ENCODE data around the gene NMNAT2.
A peak's percentile ranks its signal among the peaks of the same experiment; 100 is the strongest.

NMNAT2 gene

GRCh38 chr1:183235503-183235902 is 182.7 kb downstream of the NMNAT2 start:
- no peak for DNase-seq

- DNase-seq, result peak in 5 of 14 donors; percentile 4 to 33 (median 15)
Observed at GRCh38 chr1:183234660-183235476, 183.3 kb downstream of the NMNAT2 start.

GRCh38 chr1:183233113-183233512 is 185.1 kb downstream of the NMNAT2 start:
- no peak for DNase-seq

DNA sequence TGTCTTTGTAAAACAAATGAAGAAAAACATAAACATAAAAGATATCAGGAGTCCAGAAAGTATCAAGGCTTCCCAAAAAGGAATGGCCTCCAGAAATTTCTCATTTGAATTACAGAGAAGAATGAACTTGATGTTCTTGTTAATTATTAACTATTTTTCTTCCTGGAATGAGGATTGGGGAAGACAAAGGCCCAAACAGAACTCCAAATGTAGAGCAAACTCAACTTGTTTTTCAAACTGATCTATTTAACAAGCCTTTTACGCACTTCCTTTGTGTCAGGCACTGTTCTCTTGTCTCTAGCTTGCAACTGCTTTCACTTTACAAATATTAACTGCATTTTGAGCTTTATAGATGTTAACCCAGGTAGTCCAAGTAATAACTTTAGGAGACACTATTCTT is 186.6 kb downstream of the NMNAT2 start:
- no peak for DNase-seq

GRCh38 chr1:183230413-183230812 is 187.8 kb downstream of the NMNAT2 start:
- no peak for DNase-seq

DNA sequence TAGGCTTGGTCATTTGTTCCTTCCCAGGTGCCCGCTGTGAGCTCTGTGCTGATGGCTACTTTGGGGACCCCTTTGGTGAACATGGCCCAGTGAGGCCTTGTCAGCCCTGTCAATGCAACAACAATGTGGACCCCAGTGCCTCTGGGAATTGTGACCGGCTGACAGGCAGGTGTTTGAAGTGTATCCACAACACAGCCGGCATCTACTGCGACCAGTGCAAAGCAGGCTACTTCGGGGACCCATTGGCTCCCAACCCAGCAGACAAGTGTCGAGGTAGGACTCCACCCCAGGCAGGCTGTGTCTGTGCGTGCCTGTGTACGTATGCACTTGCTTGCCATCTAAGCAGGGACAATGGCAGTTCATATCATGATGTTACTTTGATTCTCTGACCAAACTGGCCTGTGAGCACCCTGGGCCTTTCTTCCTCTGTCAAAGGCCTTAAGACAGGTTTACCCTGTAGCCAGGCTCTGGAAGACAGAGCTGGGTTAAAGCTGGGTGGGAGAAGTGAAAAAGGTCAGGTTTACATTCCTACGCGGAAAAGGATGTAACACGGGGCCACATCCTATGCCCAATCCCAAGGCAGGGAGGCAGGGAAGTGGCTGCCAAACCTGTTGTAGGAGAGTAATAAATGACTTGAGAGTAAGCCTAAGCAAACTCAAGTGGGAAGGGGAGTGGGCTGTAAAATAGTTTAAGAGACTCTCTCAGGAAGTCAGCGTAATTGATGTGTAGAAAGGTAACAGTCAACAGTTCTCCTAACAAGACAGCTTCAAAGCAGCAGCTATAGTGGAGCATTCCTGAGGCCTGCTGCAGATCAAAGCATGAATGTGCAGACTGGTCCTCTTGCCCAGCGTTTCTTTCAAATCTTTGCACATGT is 189.6 kb downstream of the NMNAT2 start:
- DNase-seq, result no peak

DNA sequence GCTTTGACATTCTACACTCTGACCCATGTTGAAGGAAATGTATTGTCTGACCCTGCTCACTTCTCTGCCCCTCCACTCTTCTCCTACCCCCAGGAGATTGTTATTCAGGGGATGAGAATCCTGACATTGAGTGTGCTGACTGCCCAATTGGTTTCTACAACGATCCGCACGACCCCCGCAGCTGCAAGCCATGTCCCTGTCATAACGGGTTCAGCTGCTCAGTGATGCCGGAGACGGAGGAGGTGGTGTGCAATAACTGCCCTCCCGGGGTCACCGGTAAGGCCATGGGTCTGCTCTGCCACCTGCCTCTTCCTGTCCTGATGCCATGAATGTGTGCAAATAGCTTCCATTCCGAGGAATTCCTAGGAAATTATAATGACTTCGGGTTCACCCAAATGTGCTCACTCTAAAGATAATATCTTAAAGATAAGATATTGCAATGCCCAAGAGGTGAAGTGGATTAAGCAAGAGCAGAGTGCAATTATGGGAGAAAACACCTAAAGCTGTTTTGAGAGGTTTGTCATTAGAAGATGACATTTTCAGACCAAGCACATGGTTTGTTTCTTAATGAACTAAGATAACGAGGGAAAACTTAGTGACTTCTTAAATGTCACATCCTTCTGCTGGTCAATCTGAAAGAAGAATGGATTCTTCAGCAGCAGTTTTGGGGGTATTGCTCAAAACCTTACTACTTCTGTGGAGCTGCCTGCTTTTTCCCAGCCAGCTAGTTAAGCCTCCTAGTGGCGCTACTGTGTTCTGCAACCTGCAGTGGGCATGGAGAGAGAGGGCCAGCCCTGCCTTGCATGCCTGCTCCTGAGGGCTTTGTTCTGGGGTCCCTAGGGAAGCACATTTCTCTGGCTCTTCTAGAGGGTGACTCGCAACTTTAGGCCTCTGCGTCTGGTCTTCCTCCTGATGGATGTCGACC is 190.5 kb downstream of the NMNAT2 start:
- no peak for DNase-seq

- DNase-seq, result no peak
Observed at GRCh38 chr1:183226963-183227362, 191.2 kb downstream of the NMNAT2 start.

GRCh38 chr1:183226361-183226760 is 191.8 kb downstream of the NMNAT2 start:
- no peak for DNase-seq

DNA sequence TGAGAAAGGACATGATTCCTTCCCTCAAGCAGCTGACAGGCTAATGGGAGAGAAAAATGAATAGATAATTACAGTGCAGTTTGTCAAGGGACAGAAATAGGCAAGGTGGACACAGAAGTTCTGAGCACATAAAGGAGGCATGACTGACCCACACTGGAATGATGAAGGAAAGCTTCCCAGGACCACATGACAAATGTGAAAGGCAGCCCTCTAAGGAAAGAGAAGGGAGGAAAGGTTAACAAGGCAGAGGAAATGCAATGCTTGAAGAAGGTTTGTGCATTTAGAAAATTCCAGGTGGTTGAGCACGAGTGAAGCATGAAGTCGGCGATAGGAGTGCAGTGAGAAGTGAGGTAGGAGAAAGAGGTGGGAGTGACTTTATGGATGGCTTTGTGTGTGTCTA is 194.7 kb downstream of the NMNAT2 start:
- DNase-seq, result no peak

- no peak for DNase-seq
Observed at GRCh38 chr1:183222909-183223308, 195.3 kb downstream of the NMNAT2 start.

GRCh38 chr1:183219616-183220009 is 198.6 kb downstream of the NMNAT2 start:
- DNase-seq, result no peak

- DNase-seq, result no peak
Observed at GRCh38 chr1:183218971-183219615, 199.1 kb downstream of the NMNAT2 start.

- peak in 1 of 14 donors; percentile 43 for DNase-seq
Observed at GRCh38 chr1:183218027-183218618, 200.1 kb downstream of the NMNAT2 start.

GRCh38 chr1:183215936-183216335 is 202.2 kb downstream of the NMNAT2 start:
- DNase-seq, result peak in 1 of 14 donors; percentile 87

DNA sequence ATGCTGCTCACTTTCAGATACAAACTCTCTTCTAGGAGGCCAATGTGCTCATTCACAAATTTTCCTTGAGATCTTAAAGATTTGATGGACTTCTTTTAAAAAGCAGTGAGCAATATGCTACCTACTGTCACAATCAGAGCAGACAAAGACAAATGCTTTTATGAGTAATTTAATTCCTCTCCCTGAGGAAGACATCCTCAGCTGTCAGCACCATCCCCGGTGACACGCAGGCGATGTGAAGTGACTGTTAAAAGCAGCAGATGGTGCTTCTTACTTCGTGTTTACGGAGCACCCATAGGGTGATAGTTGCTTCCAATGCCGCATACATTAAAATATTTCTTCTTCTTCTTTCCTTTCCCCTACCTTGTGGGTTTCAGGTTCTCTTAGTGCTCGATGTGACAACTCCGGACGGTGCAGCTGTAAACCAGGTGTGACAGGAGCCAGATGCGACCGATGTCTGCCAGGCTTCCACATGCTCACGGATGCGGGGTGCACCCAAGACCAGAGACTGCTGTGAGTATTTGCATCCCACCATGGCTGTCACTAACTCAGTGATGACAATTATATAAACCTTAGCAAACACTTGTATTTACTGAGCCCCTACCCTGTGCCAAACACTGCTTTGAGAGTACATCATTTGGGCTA is 203.0 kb downstream of the NMNAT2 start:
- peak in 1 of 14 donors; percentile 48 for DNase-seq

GRCh38 chr1:183214021-183214970 is 203.9 kb downstream of the NMNAT2 start:
- peak in 2 of 14 donors; percentile 8 to 89 for DNase-seq

GRCh38 chr1:183212870-183213269 is 205.3 kb downstream of the NMNAT2 start:
- no peak for DNase-seq

GRCh38 chr1:183210681-183211080 is 207.5 kb downstream of the NMNAT2 start:
- DNase-seq, result no peak
